ENCODE results near the gene SLC66A3.

SLC66A3 gene

GRCh38 chr2:11213975-11214374 lies 58.7 kb downstream of the SLC66A3 start:
- no peak for DNase-seq (ENCODE audit: low read depth in 2 of 2)

DNA sequence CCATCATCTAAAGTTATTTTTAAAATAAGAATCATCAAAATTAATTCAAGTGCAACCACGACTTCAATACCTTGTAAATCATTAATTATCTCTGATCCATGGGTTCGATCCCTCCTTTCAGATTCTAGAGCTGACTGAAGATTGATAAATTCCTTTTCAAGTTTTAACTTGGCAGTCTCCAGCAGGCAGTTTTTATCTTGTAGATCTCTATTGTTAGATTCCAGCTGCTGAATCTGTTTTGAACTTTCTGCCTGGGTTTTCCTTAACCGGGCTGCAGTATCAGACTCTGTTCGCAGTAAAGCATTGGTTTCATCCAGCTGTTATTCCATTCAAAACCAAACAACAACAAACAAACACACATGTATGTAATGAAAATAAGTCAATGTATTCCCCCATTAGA lies 59.5 kb downstream of the SLC66A3 start:
- DNase-seq (ENCODE audit: low read depth in 2 of 2), result no peak

DNA sequence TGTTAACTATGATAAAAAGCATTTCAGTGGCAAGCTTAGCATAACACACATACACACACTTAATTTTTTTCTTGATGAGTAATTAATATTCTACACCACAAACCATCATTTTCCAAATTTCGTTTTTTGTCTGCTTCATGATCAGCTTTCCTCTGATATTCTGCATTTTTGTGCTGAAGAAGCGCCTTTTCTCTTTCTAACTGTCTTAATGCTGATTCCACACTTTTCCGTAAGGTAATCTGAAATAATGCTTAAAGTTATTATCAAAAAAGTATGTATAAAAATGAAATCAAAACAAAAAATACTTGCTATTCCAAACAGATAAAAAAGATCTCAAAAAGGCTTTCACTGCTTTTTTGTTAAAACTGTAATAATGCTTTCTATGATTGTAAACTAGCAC lies 60.1 kb downstream of the SLC66A3 start:
- no peak for DNase-seq (ENCODE audit: low read depth in 2 of 2)

DNA sequence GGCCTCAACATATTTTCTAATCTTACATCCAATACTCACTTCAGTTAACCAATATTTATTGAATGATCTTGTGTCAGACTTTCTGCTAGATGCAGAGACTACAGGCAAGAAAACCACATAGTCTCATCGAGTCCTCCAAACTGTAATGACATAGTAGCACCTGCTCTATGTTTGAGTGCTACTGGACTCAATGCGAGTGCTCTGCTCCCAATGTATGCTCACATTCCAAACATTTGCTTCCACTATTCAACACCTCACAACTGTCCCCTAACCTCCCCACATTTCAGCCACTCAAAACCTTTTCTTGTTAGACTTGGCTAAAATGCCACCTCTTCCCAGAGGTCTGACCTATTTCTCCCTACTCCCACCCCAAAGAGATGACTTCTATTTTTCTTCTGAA lies 65.2 kb downstream of the SLC66A3 start:
- DNase-seq (ENCODE audit: low read depth in 2 of 2), result no peak

GRCh38 chr2:11222845-11223244 lies 67.6 kb downstream of the SLC66A3 start:
- no peak for DNase-seq (ENCODE audit: low read depth in 2 of 2)

- no peak for DNase-seq (ENCODE audit: low read depth in 2 of 2)
Measured at GRCh38 chr2:11224887-11225286, 69.6 kb downstream of the SLC66A3 start.

- DNase-seq (ENCODE audit: low read depth in 2 of 2), result no peak
Measured at GRCh38 chr2:11227595-11227994, 72.3 kb downstream of the SLC66A3 start.

Data from fibroblast of skin of left biceps (primary cell).